SK-N-SH treated with all-trans-retinoic acid at 6 μM for 48 hours (cell line): ENCODE results near the gene CWC27.

Experiments
- ATAC-seq: fragments of 200-7000 bp; cut with Tn5 transposase; 3 replicates; pipeline ENCODE4 v1.9.1; 2020; ENCODE audit warnings: mild to moderate bottlenecking, moderate library complexity
- ARNTL ChIP-seq: fragments of 450-650 bp; formaldehyde crosslinking; IDR thresholded peaks from 2 replicates; pipeline ENCODE4 v1.5.0; 2020; ENCODE audit warnings: low read depth, mild to moderate bottlenecking, moderate library complexity, borderline replicate concordance
- BACH2 ChIP-seq: fragments of 250-450 bp; sonication (Bioruptor Pico); IDR thresholded peaks from 2 replicates; pipeline ENCODE4 v1.9.0; 2021; ENCODE audit warnings: mild to moderate bottlenecking, borderline replicate concordance
- CSDC2 ChIP-seq: fragments of 250-450 bp; sonication (Bioruptor Pico); IDR thresholded peaks from 2 replicates; pipeline ENCODE4 v1.5.0; 2020; ENCODE audit warnings: mild to moderate bottlenecking, moderate library complexity
- ESRRG ChIP-seq: fragments of 250-450 bp; sonication (Bioruptor Pico); IDR thresholded peaks from 2 replicates; pipeline ENCODE4 v1.6.1; 2021; ENCODE audit warnings: mild to moderate bottlenecking
- GLIS3 ChIP-seq: fragments of 250-450 bp; sonication (Bioruptor Pico); IDR thresholded peaks from 2 replicates; pipeline ENCODE4 v1.5.0; 2020; ENCODE audit warnings: mild to moderate bottlenecking, moderate library complexity
- ISL1 ChIP-seq: fragments of 250-450 bp; sonication (Bioruptor Pico); IDR thresholded peaks from 2 replicates; pipeline ENCODE4 v2.1.2; 2022; ENCODE audit warnings: mild to moderate bottlenecking, moderate library complexity
- OSR1 ChIP-seq: fragments of 250-450 bp; sonication (Bioruptor Pico); IDR thresholded peaks from 2 replicates; pipeline ENCODE4 v1.8.0; 2022; ENCODE audit warnings: moderate library complexity, mild to moderate bottlenecking, inconsistent platforms
- PPARA ChIP-seq: fragments of 250-450 bp; sonication (Bioruptor Pico); IDR thresholded peaks from 2 replicates; pipeline ENCODE4 v1.5.0; 2020; ENCODE audit warnings: mild to moderate bottlenecking, borderline replicate concordance
- RARB ChIP-seq: fragments of 250-450 bp; sonication (Bioruptor Pico); IDR thresholded peaks from 2 replicates; pipeline ENCODE4 v1.8.0; 2021; ENCODE audit warnings: mild to moderate bottlenecking, moderate library complexity
- SNAI2 ChIP-seq: fragments of 250-450 bp; sonication (Bioruptor Pico); IDR thresholded peaks from 2 replicates; pipeline ENCODE4 v1.5.0; 2020; ENCODE audit warnings: mild to moderate bottlenecking, moderate library complexity
- TCF4 ChIP-seq: fragments of 250-450 bp; sonication (Bioruptor Pico); IDR thresholded peaks from 2 replicates; pipeline ENCODE4 v1.8.0; 2021; ENCODE audit warnings: mild to moderate bottlenecking, moderate library complexity, borderline replicate concordance
- TOX ChIP-seq: fragments of 250-450 bp; sonication (Bioruptor Pico); IDR thresholded peaks from 2 replicates; pipeline ENCODE4 v1.8.0; 2021; ENCODE audit warnings: mild to moderate bottlenecking, moderate library complexity, borderline replicate concordance
- ZC3H10 ChIP-seq: fragments of 250-450 bp; sonication (Bioruptor Pico); IDR thresholded peaks from 2 replicates; pipeline ENCODE4 v1.5.1; 2021; ENCODE audit warnings: mild to moderate bottlenecking, moderate library complexity
- ZNF565 ChIP-seq: fragments of 450-650 bp; formaldehyde crosslinking; conservative IDR thresholded peaks from 2 replicates; pipeline ENCODE4 v1.5.0; 2020; ENCODE audit warnings: low read depth, mild to moderate bottlenecking, moderate library complexity
- ZNF8 ChIP-seq: fragments of 450-650 bp; formaldehyde crosslinking; IDR thresholded peaks from 2 replicates; pipeline ENCODE4 v1.5.0; 2020; ENCODE audit warnings: mild to moderate bottlenecking, moderate library complexity
- TF ChIP-seq, protein P1 (sequence below): fragments of 250-450 bp; sonication (Bioruptor Pico); IDR thresholded peaks from 2 replicates; pipeline ENCODE4 v1.8.0; 2020; ENCODE audit warnings: mild to moderate bottlenecking, moderate library complexity, borderline replicate concordance
- TF ChIP-seq, protein P2 (sequence below): fragments of 250-450 bp; sonication (Bioruptor Pico); IDR thresholded peaks from 2 replicates; pipeline ENCODE4 v1.5.1; 2020; ENCODE audit warnings: low read depth, mild to moderate bottlenecking, moderate library complexity
- TF ChIP-seq, protein P3 (sequence below): fragments of 250-450 bp; sonication (Bioruptor Pico); IDR thresholded peaks from 2 replicates; pipeline ENCODE4 v1.5.0; 2020; ENCODE audit warnings: mild to moderate bottlenecking, moderate library complexity
- TF ChIP-seq, protein P4 (sequence below): fragments of 250-450 bp; sonication (Bioruptor Pico); IDR thresholded peaks from 2 replicates; pipeline ENCODE4 v1.8.0; 2021; ENCODE audit warnings: low read depth, mild to moderate bottlenecking, moderate library complexity, borderline replicate concordance

The CWC27 gene

DNA sequence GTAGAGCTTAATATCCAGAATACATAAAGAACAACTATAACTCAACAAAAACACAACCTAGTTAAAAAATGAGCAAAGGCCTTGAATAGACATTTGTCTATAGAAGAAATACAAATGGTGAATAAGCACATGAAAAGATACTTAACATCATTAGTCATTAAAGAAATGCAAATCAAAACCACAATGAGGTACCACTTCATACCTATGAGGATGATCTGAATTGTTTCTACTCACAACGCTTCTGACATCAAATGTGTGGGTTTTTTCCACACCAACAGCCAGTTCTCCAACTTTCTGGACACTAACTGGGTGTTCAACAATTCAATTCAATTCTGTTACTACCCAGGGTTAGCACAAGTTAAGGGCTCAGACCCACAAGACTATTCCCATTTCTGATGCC is 22.3 kb upstream of the CWC27 start (continued):
- TF ChIP-seq, protein P1, sequence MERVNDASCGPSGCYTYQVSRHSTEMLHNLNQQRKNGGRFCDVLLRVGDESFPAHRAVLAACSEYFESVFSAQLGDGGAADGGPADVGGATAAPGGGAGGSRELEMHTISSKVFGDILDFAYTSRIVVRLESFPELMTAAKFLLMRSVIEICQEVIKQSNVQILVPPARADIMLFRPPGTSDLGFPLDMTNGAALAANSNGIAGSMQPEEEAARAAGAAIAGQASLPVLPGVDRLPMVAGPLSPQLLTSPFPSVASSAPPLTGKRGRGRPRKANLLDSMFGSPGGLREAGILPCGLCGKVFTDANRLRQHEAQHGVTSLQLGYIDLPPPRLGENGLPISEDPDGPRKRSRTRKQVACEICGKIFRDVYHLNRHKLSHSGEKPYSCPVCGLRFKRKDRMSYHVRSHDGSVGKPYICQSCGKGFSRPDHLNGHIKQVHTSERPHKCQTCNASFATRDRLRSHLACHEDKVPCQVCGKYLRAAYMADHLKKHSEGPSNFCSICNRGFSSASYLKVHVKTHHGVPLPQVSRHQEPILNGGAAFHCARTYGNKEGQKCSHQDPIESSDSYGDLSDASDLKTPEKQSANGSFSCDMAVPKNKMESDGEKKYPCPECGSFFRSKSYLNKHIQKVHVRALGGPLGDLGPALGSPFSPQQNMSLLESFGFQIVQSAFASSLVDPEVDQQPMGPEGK = no peak
- TF ChIP-seq ISL1 (CRISPR knock-in tag) (no peak), RARB (CRISPR knock-in tag) (no peak), CSDC2 (no peak), GLIS3 (no peak), ZNF565 (CRISPR knock-in tag) (no peak), PPARA (CRISPR knock-in tag) (no peak)
- TF ChIP-seq, protein P2, sequence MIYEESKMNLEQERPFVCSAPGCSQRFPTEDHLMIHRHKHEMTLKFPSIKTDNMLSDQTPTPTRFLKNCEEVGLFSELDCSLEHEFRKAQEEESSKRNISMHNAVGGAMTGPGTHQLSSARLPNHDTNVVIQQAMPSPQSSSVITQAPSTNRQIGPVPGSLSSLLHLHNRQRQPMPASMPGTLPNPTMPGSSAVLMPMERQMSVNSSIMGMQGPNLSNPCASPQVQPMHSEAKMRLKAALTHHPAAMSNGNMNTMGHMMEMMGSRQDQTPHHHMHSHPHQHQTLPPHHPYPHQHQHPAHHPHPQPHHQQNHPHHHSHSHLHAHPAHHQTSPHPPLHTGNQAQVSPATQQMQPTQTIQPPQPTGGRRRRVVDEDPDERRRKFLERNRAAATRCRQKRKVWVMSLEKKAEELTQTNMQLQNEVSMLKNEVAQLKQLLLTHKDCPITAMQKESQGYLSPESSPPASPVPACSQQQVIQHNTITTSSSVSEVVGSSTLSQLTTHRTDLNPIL (CRISPR knock-in tag) = no peak
- TF ChIP-seq, protein P3, sequence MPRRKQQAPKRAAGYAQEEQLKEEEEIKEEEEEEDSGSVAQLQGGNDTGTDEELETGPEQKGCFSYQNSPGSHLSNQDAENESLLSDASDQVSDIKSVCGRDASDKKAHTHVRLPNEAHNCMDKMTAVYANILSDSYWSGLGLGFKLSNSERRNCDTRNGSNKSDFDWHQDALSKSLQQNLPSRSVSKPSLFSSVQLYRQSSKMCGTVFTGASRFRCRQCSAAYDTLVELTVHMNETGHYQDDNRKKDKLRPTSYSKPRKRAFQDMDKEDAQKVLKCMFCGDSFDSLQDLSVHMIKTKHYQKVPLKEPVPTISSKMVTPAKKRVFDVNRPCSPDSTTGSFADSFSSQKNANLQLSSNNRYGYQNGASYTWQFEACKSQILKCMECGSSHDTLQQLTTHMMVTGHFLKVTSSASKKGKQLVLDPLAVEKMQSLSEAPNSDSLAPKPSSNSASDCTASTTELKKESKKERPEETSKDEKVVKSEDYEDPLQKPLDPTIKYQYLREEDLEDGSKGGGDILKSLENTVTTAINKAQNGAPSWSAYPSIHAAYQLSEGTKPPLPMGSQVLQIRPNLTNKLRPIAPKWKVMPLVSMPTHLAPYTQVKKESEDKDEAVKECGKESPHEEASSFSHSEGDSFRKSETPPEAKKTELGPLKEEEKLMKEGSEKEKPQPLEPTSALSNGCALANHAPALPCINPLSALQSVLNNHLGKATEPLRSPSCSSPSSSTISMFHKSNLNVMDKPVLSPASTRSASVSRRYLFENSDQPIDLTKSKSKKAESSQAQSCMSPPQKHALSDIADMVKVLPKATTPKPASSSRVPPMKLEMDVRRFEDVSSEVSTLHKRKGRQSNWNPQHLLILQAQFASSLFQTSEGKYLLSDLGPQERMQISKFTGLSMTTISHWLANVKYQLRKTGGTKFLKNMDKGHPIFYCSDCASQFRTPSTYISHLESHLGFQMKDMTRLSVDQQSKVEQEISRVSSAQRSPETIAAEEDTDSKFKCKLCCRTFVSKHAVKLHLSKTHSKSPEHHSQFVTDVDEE (CRISPR knock-in tag) = no peak

DNA sequence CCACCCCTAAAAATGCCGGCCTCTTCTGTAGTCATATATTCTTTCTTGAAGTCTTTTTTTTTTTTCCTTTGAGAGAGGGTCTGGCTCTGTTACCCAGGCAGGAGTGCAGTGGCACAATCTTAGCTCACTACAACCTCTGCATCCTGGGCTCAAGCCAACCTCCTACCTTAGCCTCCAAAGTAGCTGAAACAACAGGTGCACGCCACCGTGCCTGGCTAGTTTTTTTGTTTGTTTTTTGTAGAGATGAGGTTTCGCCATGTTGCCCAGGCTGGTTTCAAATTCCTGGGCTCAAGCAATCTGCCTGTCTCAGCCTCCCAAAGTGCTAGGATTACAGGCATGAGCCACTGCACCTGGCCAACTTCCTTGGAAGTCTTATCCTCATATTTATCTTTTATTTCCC is 19.3 kb upstream of the CWC27 start:
- TF ChIP-seq RARB (CRISPR knock-in tag) = no peak
- TF ChIP-seq ARNTL (CRISPR knock-in tag) = no peak
- no peak for TF ChIP-seq SNAI2 (CRISPR knock-in tag)
- TF ChIP-seq, protein P2 (CRISPR knock-in tag) = no peak
- no peak for TF ChIP-seq TCF4 (CRISPR knock-in tag)
- TF ChIP-seq ZNF565 (CRISPR knock-in tag) = no peak
- no peak for TF ChIP-seq ESRRG (CRISPR knock-in tag)
- TF ChIP-seq ISL1 (CRISPR knock-in tag) = no peak
- TF ChIP-seq ZNF8 (CRISPR knock-in tag) = no peak
- TF ChIP-seq, protein P1 = no peak
- no peak for TF ChIP-seq OSR1 (CRISPR knock-in tag)
- TF ChIP-seq BACH2 = no peak
- TF ChIP-seq TOX = no peak
- no peak for TF ChIP-seq PPARA (CRISPR knock-in tag)
- TF ChIP-seq GLIS3 = no peak
- TF ChIP-seq, protein P4, sequence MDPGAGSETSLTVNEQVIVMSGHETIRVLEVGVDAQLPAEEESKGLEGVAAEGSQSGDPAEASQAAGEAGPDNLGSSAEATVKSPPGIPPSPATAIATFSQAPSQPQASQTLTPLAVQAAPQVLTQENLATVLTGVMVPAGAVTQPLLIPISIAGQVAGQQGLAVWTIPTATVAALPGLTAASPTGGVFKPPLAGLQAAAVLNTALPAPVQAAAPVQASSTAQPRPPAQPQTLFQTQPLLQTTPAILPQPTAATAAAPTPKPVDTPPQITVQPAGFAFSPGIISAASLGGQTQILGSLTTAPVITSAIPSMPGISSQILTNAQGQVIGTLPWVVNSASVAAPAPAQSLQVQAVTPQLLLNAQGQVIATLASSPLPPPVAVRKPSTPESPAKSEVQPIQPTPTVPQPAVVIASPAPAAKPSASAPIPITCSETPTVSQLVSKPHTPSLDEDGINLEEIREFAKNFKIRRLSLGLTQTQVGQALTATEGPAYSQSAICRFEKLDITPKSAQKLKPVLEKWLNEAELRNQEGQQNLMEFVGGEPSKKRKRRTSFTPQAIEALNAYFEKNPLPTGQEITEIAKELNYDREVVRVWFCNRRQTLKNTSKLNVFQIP (CRISPR knock-in tag) = no peak
- ATAC-seq = no peak

DNA sequence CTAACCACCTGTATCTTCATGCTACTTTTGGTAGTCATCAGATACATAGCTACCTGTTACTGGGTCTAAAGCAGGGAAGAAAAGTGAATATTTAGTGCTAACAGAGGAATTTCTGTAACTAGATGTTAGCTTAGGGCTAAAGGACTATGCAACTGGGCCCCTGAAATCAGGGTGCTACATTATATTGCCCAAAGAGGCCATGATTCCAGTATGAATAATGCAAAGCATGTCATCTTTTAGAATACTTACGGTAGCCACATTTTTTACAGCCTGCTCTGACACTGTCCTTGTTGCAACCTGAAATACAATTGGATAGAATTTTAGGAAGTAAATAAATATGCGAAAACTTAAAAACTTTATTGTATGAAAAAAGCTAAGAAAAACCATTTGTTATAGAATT is 14.7 kb upstream of the CWC27 start:
- no peak for TF ChIP-seq ZC3H10 (CRISPR knock-in tag)
- no peak for TF ChIP-seq ISL1 (CRISPR knock-in tag)
- no peak for ATAC-seq
